NCI-H187 (cell line): ENCODE data around the gene TSPAN7.

ENCODE experiments used
- DNase-seq, 2 experiments: peaks; one replicate each; lab custom pipeline; 2025; lab: John Stamatoyannopoulos, UW

Gene TSPAN7

DNA sequence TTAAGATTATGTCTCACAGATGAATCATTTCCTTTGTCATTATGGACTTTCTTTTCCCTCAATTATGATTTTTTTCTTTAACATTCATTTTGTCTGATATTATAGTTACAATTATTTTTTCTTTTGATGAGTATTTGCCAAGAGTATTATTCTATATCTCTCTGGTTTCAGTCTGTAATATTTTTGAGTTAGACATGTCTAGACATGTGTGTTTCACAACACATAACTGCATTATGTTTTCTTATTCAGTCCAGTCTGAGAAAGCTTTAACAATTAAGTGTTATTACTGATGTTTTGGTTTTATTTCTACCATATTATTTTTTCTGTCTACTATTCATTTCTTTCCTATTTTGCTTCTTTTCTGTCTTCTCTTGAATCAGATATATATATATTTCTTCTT is 131.6 kb downstream of the TSPAN7 start:
- no peak for DNase-seq

GRCh38 chrX:38694394-38694793 is 133.1 kb downstream of the TSPAN7 start:
- DNase-seq, result no peak

DNA sequence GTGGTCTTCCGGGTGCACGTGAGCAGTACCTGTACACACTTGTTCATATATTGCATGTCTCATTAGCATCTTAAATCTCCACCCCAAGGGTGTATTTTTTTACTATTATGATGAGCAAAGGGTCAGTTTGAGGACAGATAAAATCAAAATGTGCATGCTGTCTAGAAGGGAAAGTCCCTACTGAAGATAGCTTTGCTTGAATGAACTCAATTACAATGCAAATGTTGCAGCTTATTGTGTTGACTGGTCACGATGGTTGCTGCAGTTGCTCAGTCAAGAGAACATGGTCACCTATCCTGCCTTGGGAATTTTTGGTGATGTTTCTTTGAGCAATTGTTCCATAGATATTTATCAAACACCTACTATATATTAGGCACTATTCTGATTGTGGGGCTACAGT is 136.1 kb downstream of the TSPAN7 start:
- no peak for DNase-seq

GRCh38 chrX:38699121-38699520 is 137.8 kb downstream of the TSPAN7 start:
- no peak for DNase-seq

DNA sequence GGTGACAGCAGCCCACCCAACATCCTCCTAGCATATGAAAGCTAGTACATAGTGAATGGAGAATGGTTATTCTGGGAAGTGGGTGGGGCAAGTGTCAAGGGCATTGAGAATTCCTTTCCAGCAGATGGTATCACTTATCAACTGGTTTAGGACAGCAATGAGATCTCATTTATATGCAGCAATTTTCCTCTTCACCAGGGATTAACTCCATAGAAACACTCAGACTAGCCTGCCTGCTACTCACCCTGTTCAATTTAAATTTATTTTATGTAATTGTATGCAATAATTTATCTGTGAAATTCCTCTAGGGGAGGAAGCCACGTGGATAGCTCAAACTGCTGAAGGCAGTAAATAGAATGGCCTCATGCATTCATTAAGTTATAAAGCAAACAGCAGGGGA is 138.4 kb downstream of the TSPAN7 start:
- no peak for DNase-seq

- DNase-seq, result no peak
Observed at GRCh38 chrX:38701073-38701472, 139.7 kb downstream of the TSPAN7 start.

DNA sequence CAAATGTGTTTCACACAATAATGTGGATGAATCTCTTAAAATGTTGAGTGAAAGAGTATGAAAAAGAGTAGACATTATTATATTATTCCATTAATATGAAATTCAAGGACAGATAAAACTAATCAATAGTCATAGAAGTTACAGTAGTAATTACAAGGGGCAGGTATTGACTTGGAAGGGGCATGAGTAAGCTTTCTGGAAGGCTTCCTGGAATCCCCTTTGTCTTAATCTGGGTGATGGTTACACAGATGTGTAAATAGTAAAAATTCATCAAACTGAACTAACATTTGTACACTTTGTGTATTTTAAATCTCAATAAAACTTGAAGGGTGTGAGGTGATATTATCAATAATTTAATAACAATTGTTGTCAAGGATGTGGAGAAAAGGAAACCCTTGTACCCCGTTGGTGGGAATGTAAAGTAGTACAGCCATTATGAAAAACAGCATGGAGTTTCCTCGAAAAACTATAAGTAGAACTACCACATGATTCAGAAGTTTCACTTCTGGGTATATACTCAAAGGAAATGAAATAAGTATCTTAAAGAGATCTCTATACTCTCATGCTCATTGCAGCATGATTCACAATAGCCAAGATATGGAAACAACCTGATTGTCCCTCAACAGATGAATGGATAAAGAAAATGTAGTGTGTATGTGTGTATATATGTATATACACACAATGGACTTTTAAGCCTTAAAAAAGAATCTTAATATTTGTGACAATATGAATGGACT is 143.0 kb downstream of the TSPAN7 start:
- no peak for DNase-seq

GRCh38 chrX:38717871-38718270 is 156.5 kb downstream of the TSPAN7 start:
- no peak for DNase-seq

GRCh38 chrX:38718311-38718710 is 157.0 kb downstream of the TSPAN7 start:
- no peak for DNase-seq

- no peak for DNase-seq
Observed at GRCh38 chrX:38726612-38727011, 165.3 kb downstream of the TSPAN7 start.

DNA sequence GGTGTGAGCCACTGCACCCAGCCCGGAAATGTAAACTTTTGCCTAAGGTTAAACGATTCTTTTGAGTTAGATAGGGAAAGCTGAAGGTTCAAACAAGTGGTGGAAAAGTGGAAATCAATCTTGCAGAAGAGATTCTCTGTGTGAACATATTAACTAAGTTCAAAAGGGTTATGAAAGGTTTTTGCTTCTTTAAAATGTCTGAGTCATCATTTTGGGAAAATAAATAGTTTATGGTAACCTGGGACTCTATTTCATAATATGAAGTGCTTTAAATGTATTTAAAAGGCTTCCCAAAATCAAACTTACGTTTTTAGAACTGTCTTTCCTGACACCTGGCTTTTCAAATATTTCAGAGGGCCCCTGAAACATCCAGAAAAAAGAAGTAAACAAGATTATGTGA is 166.3 kb downstream of the TSPAN7 start:
- no peak for DNase-seq

- DNase-seq, result no peak
Observed at GRCh38 chrX:38732866-38733265, 171.5 kb downstream of the TSPAN7 start.
